Measurements from ENCODE around the gene TMEFF1. TPM values are rescaled to one million over a fixed set of nuclear protein-coding genes. Genes with fewer than 3 reads are reported as not detected.

The TMEFF1 gene
- total and polyA plus RNA-seq, 2 of the 8 experiments (the other 6 are each of a cell fraction or from before 2014, with no cell fraction given) = 13.5 to 68.2 TPM

- peaks cover 3 to 8% of the 10 kb centered on the region in 2 experiments; a peak in 1 of 4 replicates for H3K79me2 ChIP-seq (ENCODE audit: control insufficient read depth in 1 of 2, insufficient read depth in 2 of 2, low read length in 2 of 2)
These were observed 27.6 kb upstream of the TMEFF1 start for GRCh38 chr9:100445161-100445902.

More at GRCh38 chr9:100445161-100445902, 27.6 kb upstream of the TMEFF1 start:
- H3K9ac ChIP-seq (replicated peaks in 1 of 4; ENCODE audit: extremely low read depth in 1 of 4, low read depth in 3 of 4, low read length in 3 of 4) = no peak overlapping the region
- DNase-seq (ENCODE audit: low read depth in 1 of 2, low spot score in 2 of 2) (no peak), FAIRE-seq (no peak)
- H3K27ac ChIP-seq (ENCODE audit: low read depth, low read length) = no peak overlapping the region
- no peak overlapping the region for H2BK20ac ChIP-seq (ENCODE audit: low read length)
- peaks cover 0 to 6% (median 0%) of the 10 kb centered on the region in 4 experiments; a peak in 2 of 8 replicates for H3K36me3 ChIP-seq (ENCODE audit: control insufficient read depth in 2 of 4, insufficient read depth in 4 of 4, low read length in 3 of 4)
- 91% methylated on average over 1 of the region's 1 CpG; no CpG with 5 or more reads in 1 of the 2 experiments for WGBS, 2 experiments (ENCODE audit: extremely low coverage in 1 of 2, insufficient coverage in 1 of 2, insufficient read length in 1 of 2, insufficient replicate concordance in 2 of 2, low coverage in 1 of 2, low lambda C conversion rate in 2 of 2, missing lambda C conversion rate in 1 of 2)
- H2BK5ac ChIP-seq (ENCODE audit: low read depth, low read length) = no peak overlapping the region
- CTCF ChIA-PET (ENCODE audit: partially characterized antibody) = interaction anchor here (1.0 to 1.5 kb wide), 5 partner anchors 10 to 48 kb away, joined by 3 to 13 read pairs (median 3); no protein-coding TSS in a partner anchor
- TF ChIP-seq NANOG (IDR thresholded peaks at IDR 0.05; ENCODE audit: insufficient read depth, low read depth, low read length, poor library complexity, severe bottlenecking) = no peak
- peak in 1 of 2 experiments; percentile 27; a peak in 3 of 4 replicates for TF ChIP-seq RAD21 (IDR thresholded peaks at IDR 0.05 in 1 of 2, conservative IDR thresholded peaks at IDR 0.05 in 1 of 2; ENCODE audit: low read depth in 2 of 2, low read length in 2 of 2)
- H3K9me3 ChIP-seq (ENCODE audit: insufficient read depth in 2 of 2, low read depth in 1 of 2, low read length in 1 of 2) = no peaks in the 10 kb centered on the region
- H4K91ac ChIP-seq (replicated peaks; ENCODE audit: insufficient read length, low read length) = no peak overlapping the region
- no peak overlapping the region for H3K18ac ChIP-seq (ENCODE audit: extremely low read depth, low read length)
- H2AFZ ChIP-seq (ENCODE audit: low read length) = no peak overlapping the region
- H2AK5ac ChIP-seq (ENCODE audit: low read depth, low read length) = no peak overlapping the region
- H3K4me1 ChIP-seq (replicated peaks in 1 of 4; ENCODE audit: control insufficient read depth in 3 of 4, insufficient read depth in 4 of 4, low read length in 3 of 4) = peaks cover 0 to 2% (median 0%) of the 10 kb centered on the region in 4 experiments; a peak in 1 of 7 replicates
- no peaks in the 10 kb centered on the region for H3K23me2 ChIP-seq (ENCODE audit: low read depth, low read length)
- no peak overlapping the region for H3K4ac ChIP-seq (replicated peaks; ENCODE audit: insufficient read length, low read depth, low read length)
- no peak overlapping the region for H3K4me2 ChIP-seq (ENCODE audit: insufficient read depth in 1 of 2, low read depth in 2 of 2, low read length in 2 of 2)
- H3K27me3 ChIP-seq (replicated peaks in 1 of 4; ENCODE audit: control insufficient read depth in 3 of 4, extremely low read depth in 1 of 4, insufficient read depth in 3 of 4, low read length in 3 of 4) = no peaks in the 10 kb centered on the region
- H2BK12ac ChIP-seq (ENCODE audit: low read depth, low read length) = no peak overlapping the region
- H3K79me1 ChIP-seq (ENCODE audit: low read depth, low read length) = no peaks in the 10 kb centered on the region; the same call in 1 of the 2 replicates
- H3K14ac ChIP-seq (ENCODE audit: insufficient read length) = no peak overlapping the region
- no peaks in the 10 kb centered on the region for H4K20me1 ChIP-seq (replicated peaks in 1 of 2; ENCODE audit: control insufficient read depth in 1 of 2, insufficient read depth in 2 of 2, low read length in 2 of 2)
- POLR2A ChIA-PET (ENCODE audit: partially characterized antibody) = no interaction called here
- H4K5ac ChIP-seq (ENCODE audit: insufficient read length, low read depth, low read length) = no peak overlapping the region
- no peak overlapping the region for H3K23ac ChIP-seq (ENCODE audit: insufficient read length)
- H2BK15ac ChIP-seq (ENCODE audit: low read length) = no peak overlapping the region
- H2BK120ac ChIP-seq (replicated peaks; ENCODE audit: low read depth, low read length) = no peak overlapping the region
- no peak overlapping the region for H3K4me3 ChIP-seq (ENCODE audit: extremely low read depth in 1 of 4, insufficient read depth in 2 of 4, low read depth in 3 of 4, low read length in 4 of 4)
- H4K8ac ChIP-seq (ENCODE audit: extremely low read depth, insufficient read depth, low read length) = no peak overlapping the region
- no peak overlapping the region for H3K56ac ChIP-seq (replicated peaks; ENCODE audit: insufficient read length, low read depth, low read length)
